ENCODE measurements around the gene CABP7.

CABP7 gene

DNA sequence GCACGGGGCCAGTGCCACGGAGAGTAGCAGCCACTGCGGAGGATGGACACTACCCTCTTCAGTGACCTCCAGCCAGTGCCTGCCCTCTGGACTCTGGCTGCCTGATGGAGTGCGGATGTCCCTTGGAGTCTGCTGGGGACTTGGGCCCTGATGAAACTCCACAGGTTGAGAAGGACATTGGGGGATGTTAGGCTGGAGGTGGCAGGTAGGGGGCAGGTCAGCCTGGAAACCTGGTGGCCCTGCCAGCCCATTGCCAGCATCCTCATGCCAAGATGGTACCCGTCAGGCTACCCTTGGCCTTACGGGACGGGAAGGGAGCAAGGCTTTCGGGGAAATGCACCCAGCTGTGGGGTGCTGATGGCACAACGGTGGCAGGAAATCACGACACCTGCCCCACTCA lies 4.0 kb downstream of the CABP7 start:
- Histone ChIP-seq H3K27ac (ENCODE audit: low read depth, low read length) (no peak overlapping the region), H3K36me3 (ENCODE audit: insufficient read depth, low read length) (no peaks in the 10 kb centered on the region), H3K27me3 (ENCODE audit: insufficient read depth, low read length) (peaks cover 12% of the 10 kb centered on the region), H3K4me3 (ENCODE audit: low read depth, low read length) (no peak overlapping the region), H2AFZ (ENCODE audit: low read length, unreplicated experiment) (no peak overlapping the region), H3K4me1 (ENCODE audit: control insufficient read depth, insufficient read depth, low read length, unreplicated experiment) (no peaks in the 10 kb centered on the region), H3K79me2 (ENCODE audit: control insufficient read depth, insufficient read depth, low read length, unreplicated experiment) (no peaks in the 10 kb centered on the region)

DNA sequence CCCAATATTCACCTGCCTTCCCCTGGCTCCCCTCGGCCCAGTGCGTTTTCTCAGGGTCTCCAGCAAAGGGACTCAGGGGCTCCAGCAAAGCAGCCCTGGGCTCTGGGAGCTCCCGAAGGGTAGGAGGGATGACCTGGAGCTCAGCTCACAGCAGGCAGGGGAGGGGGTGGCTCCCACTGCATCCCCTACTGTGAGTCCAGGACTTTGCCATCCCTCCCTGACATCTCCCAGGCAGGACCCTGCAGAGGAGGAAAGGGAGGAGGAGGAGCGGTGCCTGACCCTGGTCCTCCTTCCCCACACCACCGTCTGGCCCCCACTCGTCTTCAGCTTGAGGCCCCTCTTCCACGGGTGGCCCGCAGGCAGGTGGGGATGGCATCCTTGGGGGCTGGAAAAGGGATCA lies 5.0 kb downstream of the CABP7 start:
- 0 out of 2 replicates have a peak, but pooled peaks cover 3% of the 10 kb centered on the region for H3K27me3 ChIP-seq (ENCODE audit: insufficient read depth, low read length)
- no peak overlapping the region for H3K4me3 ChIP-seq (ENCODE audit: low read depth, low read length)
- H3K27ac ChIP-seq (ENCODE audit: low read depth, low read length): no peak overlapping the region
- no peaks in the 10 kb centered on the region for H3K36me3 ChIP-seq (ENCODE audit: insufficient read depth, low read length)
- H3K79me2 ChIP-seq (ENCODE audit: control insufficient read depth, insufficient read depth, low read length, unreplicated experiment): no peaks in the 10 kb centered on the region
- H2AFZ ChIP-seq (ENCODE audit: low read length, unreplicated experiment): no peak overlapping the region
- no peaks in the 10 kb centered on the region for H3K4me1 ChIP-seq (ENCODE audit: control insufficient read depth, insufficient read depth, low read length, unreplicated experiment)

DNA sequence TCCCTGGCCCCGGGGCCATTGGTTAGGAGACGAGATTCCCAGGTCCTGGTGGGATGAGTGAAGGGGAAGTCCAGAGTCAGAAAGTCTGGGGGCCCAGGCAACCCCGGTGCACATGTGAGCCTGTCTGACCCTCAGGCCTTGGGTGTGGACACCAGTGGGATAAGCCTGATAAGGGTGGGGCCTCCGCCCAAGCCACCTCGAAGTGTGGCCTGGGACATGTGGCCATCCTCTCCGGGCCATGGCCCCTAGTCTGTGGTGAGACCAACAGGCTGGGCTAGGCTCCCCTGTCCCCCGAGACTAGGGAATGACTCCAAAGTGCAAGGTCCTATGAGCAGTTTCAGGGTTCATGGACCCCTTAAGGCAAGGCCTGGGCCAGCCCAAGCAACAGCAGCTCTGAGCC lies 6.3 kb downstream of the CABP7 start:
- Histone ChIP-seq H2AFZ (ENCODE audit: low read length, unreplicated experiment) (no peak overlapping the region), H3K27me3 (ENCODE audit: insufficient read depth, low read length) (no peaks in the 10 kb centered on the region)

DNA sequence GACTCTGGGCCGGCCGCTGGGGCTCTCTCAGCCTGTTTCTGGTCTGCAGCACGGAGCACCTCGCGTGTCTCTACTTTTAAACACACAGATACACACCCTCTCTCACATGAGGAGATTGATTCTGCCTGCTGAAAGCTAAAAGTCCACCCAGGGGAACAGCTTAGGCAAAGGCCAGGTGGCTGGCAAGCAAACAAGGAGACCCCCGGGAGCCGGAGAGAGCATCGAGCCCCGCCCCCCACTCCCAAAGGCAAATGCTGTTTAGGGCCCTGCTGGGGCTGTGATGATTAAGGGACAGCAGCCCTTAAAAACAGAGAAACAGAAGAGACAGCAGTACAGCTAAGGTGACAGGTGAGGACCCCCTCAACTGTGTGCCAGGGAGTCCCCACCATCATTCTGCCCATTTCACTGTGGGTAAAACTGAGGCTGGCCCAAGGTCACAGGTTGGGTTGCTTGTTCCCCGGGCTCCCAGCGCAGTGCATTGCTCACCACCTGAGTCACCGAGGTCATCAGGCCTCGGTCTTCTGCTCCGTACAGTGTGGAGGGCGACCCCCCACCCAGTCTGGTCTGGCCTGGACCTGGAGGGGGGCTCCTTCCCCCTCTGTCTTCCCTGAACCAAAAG lies 6.8 kb downstream of the CABP7 start:
- Histone ChIP-seq H3K27ac (ENCODE audit: low read depth, low read length) (no peak overlapping the region), H3K4me3 (ENCODE audit: low read depth, low read length) (no peak overlapping the region), H3K4me1 (ENCODE audit: control insufficient read depth, insufficient read depth, low read length, unreplicated experiment) (no peaks in the 10 kb centered on the region), H2AFZ (ENCODE audit: low read length, unreplicated experiment) (no peak overlapping the region), H3K36me3 (ENCODE audit: insufficient read depth, low read length) (no peaks in the 10 kb centered on the region), H3K27me3 (ENCODE audit: insufficient read depth, low read length) (no peaks in the 10 kb centered on the region), H3K79me2 (ENCODE audit: control insufficient read depth, insufficient read depth, low read length, unreplicated experiment) (no peaks in the 10 kb centered on the region)

More for the DNA sequence above, 6.3 kb downstream of the CABP7 start:
- Histone ChIP-seq H3K4me1 (ENCODE audit: control insufficient read depth, insufficient read depth, low read length, unreplicated experiment) (no peaks in the 10 kb centered on the region), H3K79me2 (ENCODE audit: control insufficient read depth, insufficient read depth, low read length, unreplicated experiment) (no peaks in the 10 kb centered on the region), H3K36me3 (ENCODE audit: insufficient read depth, low read length) (no peaks in the 10 kb centered on the region), H3K27ac (ENCODE audit: low read depth, low read length) (no peak overlapping the region), H3K4me3 (ENCODE audit: low read depth, low read length) (no peak overlapping the region)

DNA sequence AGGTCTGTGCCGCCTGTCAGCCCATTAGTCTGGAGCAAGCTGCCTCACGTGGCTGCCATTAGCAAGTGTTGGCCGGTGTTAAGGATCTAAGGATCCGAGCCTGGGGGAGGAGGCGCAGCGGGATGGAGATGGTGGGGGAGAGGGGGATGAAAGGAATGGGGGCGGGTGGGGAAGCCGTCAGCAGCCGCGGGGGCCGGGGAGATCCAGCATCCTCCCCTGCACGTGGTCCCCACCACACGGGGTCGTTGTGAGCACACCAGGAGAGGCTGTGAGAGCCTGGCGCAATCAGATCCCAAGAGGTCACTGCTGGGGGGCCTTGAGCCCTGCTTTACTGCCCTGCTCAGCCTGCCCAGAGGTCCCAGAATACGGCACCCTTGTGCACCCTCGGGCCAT lies 7.3 kb downstream of the CABP7 start:
- no peaks in the 10 kb centered on the region for H3K79me2 ChIP-seq (ENCODE audit: control insufficient read depth, insufficient read depth, low read length, unreplicated experiment)
- H3K27me3 ChIP-seq (ENCODE audit: insufficient read depth, low read length): no peaks in the 10 kb centered on the region
- H3K4me3 ChIP-seq (ENCODE audit: low read depth, low read length): no peak overlapping the region
- H3K36me3 ChIP-seq (ENCODE audit: insufficient read depth, low read length): no peaks in the 10 kb centered on the region
- H3K27ac ChIP-seq (ENCODE audit: low read depth, low read length): no peak overlapping the region
- no peak overlapping the region for H2AFZ ChIP-seq (ENCODE audit: low read length, unreplicated experiment)
- no peaks in the 10 kb centered on the region for H3K4me1 ChIP-seq (ENCODE audit: control insufficient read depth, insufficient read depth, low read length, unreplicated experiment)

DNA sequence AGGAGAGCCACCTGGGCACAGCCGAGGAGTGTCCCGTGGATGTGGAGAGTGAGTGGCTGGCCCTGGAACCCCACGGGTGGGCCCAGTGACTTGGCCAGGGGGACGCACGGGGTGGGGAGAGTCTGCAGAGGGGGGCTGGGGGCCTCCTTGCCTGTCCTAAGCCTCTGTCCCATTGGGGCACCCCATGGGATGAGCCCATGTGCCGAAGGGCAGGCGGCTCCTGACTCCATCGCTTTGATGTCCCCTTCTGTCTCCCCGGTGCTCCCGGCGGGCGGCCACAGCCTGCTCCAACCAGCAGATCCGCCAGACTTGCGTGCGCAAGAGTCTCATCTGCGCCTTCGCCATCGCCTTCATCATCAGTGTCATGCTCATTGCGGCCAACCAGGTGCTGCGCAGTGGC lies 9.4 kb downstream of the CABP7 start:
- H3K36me3 ChIP-seq (ENCODE audit: insufficient read depth, low read length): no peaks in the 10 kb centered on the region
- H2AFZ ChIP-seq (ENCODE audit: low read length, unreplicated experiment): no peak overlapping the region
- H3K4me1 ChIP-seq (ENCODE audit: control insufficient read depth, insufficient read depth, low read length, unreplicated experiment): no peaks in the 10 kb centered on the region
- no peak overlapping the region for H3K4me3 ChIP-seq (ENCODE audit: low read depth, low read length)
- H3K79me2 ChIP-seq (ENCODE audit: control insufficient read depth, insufficient read depth, low read length, unreplicated experiment): no peaks in the 10 kb centered on the region
- H3K27ac ChIP-seq (ENCODE audit: low read depth, low read length): no peak overlapping the region
- H3K27me3 ChIP-seq (ENCODE audit: insufficient read depth, low read length): no peaks in the 10 kb centered on the region

DNA sequence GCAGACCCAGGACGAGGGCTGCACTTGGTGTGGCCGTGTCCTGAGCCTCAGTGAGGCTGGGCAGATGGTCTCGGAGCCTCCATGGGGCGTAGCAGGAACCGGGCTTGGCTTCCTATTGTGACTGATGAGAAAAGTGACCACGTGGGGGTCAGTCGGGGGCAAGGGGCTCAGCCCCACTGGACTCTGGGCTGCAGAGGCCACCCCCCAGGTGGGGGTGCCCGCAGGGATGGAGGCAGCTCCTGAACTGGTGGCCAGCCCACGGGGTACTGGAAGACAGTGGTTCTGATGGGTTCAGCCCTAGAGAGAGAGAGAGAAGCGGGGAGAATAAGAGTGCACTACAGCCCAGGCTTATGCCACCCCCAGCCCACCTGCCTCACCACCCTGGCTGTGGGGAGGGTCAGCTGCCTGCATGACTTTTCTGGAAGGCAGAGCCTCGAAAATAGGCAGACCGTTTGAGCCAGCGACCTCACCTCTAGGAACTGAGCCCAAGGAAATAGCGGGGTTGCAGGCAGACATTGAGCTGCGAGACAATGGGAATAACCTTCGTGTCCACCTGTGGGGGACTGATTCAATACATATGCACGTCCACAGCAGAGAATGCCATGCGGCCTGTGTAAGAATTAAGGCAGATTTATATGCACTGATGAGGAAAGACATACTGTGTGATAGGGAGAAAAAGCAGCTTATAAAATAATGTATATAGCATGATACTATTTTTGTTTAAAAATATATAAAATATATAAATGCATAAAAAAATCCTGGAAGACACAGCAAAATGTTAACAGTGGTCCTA lies 11.5 kb downstream of the CABP7 start:
- H2AFZ ChIP-seq (ENCODE audit: low read length, unreplicated experiment): no peak overlapping the region
- H3K4me3 ChIP-seq (ENCODE audit: low read depth, low read length): no peak overlapping the region
- no peaks in the 10 kb centered on the region for H3K36me3 ChIP-seq (ENCODE audit: insufficient read depth, low read length)
- no peaks in the 10 kb centered on the region for H3K79me2 ChIP-seq (ENCODE audit: control insufficient read depth, insufficient read depth, low read length, unreplicated experiment)
- H3K4me1 ChIP-seq (ENCODE audit: control insufficient read depth, insufficient read depth, low read length, unreplicated experiment): no peaks in the 10 kb centered on the region
- no peaks in the 10 kb centered on the region for H3K27me3 ChIP-seq (ENCODE audit: insufficient read depth, low read length)
- no peak overlapping the region for H3K27ac ChIP-seq (ENCODE audit: low read depth, low read length)

DNA sequence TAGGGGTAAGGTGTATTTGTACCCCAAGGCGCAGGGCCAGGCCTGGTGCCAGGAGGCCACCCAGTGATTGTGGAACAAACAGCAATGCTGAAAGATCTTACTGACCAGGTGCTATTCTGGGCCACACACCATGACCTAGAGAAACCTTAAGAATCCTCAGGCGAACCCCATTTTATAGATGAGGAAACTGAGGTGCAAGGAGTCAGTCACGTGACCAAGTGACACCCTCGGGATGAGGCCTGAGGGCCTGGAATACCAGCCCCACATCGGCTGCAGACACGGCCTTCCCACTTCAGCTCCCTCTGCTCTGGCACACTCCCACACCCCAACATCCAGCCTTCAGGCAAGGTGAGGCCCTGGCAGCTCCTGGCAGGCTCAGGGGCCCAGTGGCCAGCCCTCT lies 13.1 kb downstream of the CABP7 start:
- Histone ChIP-seq H3K79me2 (ENCODE audit: control insufficient read depth, insufficient read depth, low read length, unreplicated experiment) (no peaks in the 10 kb centered on the region), H3K27ac (ENCODE audit: low read depth, low read length) (no peak overlapping the region)

DNA sequence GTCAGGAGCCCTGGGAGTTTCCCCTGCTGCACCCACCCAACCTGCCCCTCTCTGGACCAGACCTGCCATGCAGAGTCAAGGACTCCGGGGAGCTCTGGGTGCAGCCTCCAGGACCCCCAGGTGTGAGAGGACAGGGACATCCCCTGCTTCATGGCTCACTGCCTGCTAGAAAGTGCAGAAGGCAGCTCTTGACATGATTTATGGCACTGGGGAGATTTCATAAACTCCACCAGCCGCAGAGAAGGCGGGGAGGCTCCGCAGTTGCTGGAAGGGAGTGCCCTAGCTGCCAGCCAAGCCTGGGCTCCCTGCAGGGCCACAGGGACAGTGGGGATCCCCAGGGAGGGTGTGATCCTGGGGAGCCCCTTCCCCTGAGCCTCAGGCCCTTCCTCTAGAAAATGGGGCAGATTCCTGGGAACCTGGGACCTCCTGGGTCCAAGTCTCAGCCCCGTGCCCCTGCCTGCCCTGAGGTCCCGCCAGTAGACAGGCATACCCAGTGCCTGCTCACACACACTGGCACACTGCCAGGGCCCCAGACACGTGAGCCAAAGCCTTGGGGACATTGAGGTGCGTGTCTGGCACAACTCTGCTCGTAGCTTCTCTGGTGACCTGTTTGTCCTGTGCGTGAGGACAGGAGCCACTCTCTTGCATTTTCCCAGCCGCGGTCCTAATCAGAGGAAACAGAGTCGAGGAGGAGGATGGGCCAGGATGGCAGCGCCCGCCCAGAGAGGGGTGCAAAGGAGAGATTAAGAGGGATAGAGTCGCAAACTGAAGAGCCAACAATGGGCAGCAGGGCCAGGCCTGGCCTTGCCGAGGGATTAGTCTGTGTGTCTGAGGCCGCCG lies 13.8 kb downstream of the CABP7 start:
- H3K27me3 ChIP-seq (ENCODE audit: insufficient read depth, low read length): no peaks in the 10 kb centered on the region
- H3K79me2 ChIP-seq (ENCODE audit: control insufficient read depth, insufficient read depth, low read length, unreplicated experiment): no peaks in the 10 kb centered on the region
- no peak overlapping the region for H3K27ac ChIP-seq (ENCODE audit: low read depth, low read length)
- no peak overlapping the region for H2AFZ ChIP-seq (ENCODE audit: low read length, unreplicated experiment)
- no peaks in the 10 kb centered on the region for H3K36me3 ChIP-seq (ENCODE audit: insufficient read depth, low read length)
- H3K4me3 ChIP-seq (ENCODE audit: low read depth, low read length): no peak overlapping the region
- H3K4me1 ChIP-seq (ENCODE audit: control insufficient read depth, insufficient read depth, low read length, unreplicated experiment): no peaks in the 10 kb centered on the region

More for the DNA sequence above, 13.1 kb downstream of the CABP7 start:
- no peaks in the 10 kb centered on the region for H3K36me3 ChIP-seq (ENCODE audit: insufficient read depth, low read length)
- no peak overlapping the region for H3K4me3 ChIP-seq (ENCODE audit: low read depth, low read length)
- no peak overlapping the region for H2AFZ ChIP-seq (ENCODE audit: low read length, unreplicated experiment)
- H3K4me1 ChIP-seq (ENCODE audit: control insufficient read depth, insufficient read depth, low read length, unreplicated experiment): no peaks in the 10 kb centered on the region
- no peaks in the 10 kb centered on the region for H3K27me3 ChIP-seq (ENCODE audit: insufficient read depth, low read length)

DNA sequence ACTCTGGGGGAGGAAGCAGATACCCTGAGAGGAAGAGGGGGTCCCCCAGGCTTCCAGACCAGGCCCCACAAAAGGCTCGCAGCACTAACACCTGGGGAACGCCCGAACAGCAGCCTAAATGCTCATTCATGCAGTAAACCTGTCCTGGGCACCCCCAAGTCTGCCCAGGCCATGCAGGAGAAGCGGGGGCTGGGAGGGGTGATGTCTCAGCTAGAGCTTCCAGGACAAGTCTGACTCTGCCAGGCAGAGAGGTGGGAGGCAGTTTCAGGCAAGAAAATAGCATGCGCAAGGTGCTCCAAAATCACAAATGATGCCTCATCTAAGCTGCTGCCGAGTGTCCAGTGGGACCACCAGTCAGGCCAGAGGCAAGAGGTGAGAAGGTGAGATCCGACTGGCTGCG lies 14.6 kb downstream of the CABP7 start:
- H3K4me1 ChIP-seq (ENCODE audit: control insufficient read depth, insufficient read depth, low read length, unreplicated experiment): no peaks in the 10 kb centered on the region
- no peak overlapping the region for H3K4me3 ChIP-seq (ENCODE audit: low read depth, low read length)
- no peak overlapping the region for H2AFZ ChIP-seq (ENCODE audit: low read length, unreplicated experiment)
- H3K36me3 ChIP-seq (ENCODE audit: insufficient read depth, low read length): no peaks in the 10 kb centered on the region
- no peaks in the 10 kb centered on the region for H3K27me3 ChIP-seq (ENCODE audit: insufficient read depth, low read length)
- H3K79me2 ChIP-seq (ENCODE audit: control insufficient read depth, insufficient read depth, low read length, unreplicated experiment): no peaks in the 10 kb centered on the region
- no peak overlapping the region for H3K27ac ChIP-seq (ENCODE audit: low read depth, low read length)

Measured in ACC112 (cell line).